ENCODE measurements around the gene CCDC201.

CCDC201 gene

DNA sequence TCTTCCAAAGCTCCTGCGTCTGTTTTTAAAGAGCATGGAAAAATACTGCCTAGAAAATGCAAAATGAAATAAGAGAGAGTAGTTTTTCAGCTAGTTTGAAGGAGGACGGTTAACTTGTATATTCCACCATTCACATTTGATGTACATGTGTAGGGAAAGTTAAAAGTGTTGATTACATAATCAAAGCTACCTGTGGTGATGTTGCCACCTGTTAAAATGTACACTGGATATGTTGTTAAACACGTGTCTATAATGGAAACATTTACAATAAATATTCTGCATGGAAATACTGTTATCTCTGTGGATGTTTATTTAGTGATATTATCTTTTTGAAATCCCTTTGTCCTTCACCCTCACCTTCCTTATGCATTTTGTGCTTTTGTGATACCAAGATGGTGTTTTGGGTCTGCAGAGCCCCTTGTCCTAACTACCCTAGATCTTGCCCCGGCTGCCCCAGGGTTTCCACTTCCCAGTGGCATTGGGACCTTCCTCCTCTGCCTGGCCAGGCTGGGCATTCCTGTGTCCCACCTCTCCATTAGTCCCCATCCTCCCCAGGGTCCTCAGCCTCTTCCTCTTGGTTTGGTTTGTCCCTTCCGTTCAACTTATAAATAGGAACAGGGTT is 20.6 kb upstream of the CCDC201 start:
- no peak for DNase-seq (ENCODE audit: low read depth, low spot score)

DNA sequence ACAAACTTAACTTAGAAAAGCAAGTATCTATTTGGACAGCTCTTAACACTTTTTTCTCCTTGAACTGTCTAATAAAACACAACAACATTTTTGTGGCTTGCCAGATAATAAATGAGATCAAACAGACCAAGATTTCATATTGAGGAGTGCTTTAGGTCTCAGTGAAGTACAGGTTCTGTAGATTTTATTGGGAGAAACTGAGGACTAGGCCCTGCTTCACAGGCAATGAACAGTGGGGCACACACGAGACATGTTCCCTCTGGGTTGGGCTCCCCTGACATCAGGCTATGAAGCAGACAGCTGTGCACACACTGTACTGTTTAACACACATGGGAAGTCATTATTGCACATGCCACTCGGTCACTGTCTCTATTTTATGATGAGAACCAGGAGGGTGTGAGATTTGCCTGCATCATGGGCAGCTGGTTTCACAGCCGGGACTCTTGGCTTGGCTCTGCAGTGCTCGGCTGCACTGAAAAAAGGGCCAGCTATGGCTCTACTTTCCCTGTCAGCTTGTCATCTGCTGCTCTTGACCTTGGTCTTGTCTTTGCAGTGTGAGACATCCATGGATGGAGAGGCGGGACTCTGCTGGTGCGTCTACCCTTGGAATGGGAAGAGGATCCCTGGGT is 19.6 kb upstream of the CCDC201 start:
- DNase-seq (ENCODE audit: low read depth, low spot score), result no peak

DNA sequence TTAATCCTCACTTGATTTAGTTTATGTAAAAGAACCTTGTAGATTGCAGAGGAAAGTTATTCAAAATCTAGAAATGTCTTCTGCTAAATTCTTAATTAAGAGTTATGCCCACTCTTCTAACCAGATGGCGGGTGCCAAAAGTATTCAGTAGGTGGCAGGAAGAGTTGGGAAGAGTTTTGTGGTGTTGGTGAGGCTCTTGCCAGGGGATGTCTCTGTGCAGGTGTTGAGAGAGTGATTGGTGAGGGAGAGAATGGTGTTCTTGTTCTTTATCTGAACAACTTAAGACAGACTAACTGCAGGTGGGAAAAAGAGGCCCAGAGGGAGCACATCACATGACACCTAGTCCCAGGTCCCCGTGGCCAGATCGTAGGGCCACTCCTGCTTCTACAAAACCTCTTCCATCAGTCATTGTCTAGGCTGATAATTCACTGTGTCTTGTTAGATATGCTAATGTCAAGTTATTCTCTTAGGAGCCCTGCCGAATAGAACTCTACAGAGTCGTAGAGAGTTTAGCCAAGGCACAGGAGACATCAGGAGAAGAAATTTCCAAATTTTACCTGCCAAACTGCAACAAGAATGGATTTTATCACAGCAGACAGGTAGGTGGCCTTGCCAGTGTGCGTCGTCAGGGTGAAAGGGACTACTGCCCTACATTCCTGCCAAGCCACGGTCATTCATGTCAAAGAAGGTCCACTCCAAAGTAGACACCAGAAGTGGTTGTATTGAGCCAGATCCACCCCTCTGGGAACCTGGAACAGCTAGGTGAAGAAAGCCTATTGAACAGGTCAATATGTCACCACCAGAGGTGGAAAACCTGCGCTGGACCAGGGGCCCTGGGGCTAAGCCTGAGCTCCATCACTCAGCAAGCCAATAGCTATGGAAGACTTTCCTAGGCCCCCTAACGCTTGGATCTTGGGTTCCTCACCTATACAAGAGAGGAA is 18.9 kb upstream of the CCDC201 start:
- DNase-seq (ENCODE audit: low read depth, low spot score), result no peak

DNA sequence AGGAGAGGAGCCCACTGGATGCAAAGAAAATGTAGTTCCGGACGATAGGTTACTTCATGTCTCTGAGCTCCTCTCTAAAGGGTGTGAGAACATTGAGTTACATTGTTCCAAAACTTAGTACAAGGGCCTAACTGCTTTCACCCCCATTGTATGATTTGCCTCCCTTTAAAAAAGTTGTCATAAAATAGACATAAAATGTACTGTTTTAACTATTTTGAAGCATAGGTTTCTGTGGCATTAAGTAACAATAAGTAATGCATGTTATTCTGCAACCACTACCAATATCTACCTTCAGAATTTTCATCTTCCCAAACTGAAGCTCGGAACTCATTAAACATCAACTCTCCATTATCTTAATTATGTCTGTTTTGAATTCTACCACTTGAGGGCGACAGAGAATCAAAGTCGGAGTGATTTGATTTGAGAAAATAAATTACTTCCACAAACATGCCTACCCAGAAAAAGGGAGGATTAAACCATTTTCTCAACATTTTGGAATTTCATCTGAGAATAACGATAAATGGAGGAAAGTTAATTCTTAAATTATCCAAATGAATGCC is 18.1 kb upstream of the CCDC201 start:
- peak; percentile 65 for DNase-seq (ENCODE audit: low read depth, low spot score)

DNA sequence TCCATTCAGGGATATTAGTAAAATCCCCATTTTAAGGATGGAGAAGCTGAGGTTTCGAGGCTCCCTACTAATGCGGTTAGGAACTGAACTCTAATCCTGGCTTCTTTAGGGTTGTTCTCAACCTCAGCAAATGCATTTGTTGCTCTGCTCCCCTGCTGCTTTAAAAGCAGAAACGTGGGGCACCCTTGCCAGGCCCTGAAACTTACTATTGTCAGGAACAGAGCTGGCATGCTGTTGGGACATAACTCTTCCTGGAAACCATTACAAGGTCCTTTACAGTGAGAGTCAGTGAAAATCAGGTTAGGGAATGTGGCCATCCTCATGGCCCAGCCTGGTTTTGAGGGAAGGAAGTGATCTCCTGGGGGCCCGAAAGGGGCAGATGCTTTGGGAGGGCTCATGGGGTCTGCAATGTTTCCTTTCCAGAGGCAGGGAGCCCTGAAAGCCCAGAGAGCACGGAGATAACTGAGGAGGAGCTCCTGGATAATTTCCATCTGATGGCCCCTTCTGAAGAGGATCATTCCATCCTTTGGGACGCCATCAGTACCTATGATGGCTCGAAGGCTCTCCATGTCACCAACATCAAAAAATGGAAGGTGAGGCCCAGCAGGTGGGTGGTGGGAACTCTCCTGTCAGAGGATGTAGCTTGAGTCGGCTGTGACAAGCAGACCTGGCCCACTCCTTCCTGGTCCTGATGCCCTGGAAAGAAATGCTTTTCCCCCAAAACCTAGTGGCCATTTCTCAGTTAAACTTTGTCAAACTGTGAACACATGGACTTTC is 17.4 kb upstream of the CCDC201 start:
- no peak for DNase-seq (ENCODE audit: low read depth, low spot score)

DNA sequence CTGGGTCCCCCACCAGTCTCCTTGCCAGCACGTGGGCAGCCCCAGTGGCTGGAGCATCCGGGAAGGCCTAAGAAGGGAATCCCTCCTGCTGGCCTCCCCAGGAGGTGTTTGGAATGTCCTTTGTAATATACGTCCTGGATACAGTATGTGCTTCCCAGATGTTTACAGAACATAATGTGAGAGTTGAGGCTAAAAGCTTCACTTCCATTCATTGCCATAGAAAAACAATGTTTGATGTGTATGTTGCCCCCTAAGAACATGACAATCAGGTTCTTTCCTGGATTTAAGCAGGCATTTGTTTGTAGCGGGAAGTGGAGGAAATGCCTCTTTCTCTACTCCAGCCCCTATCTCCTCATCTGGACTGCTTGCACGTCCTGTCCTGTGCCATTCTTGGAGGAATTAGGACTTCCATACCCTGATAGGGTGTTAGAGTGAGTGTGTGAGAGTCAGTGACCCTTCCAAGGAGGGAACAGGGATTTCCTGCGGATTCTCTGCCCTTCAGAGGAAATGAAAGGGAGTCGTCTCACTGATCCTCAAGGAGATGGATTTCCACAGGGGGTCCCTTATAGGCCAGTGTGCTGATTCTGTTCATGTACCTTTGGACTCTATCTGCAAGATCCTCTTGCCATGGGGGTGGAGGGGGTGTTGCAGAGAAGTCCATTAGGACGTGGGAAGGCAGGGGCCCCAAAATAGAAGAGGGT is 16.6 kb upstream of the CCDC201 start:
- no peak for DNase-seq (ENCODE audit: low read depth, low spot score)

DNA sequence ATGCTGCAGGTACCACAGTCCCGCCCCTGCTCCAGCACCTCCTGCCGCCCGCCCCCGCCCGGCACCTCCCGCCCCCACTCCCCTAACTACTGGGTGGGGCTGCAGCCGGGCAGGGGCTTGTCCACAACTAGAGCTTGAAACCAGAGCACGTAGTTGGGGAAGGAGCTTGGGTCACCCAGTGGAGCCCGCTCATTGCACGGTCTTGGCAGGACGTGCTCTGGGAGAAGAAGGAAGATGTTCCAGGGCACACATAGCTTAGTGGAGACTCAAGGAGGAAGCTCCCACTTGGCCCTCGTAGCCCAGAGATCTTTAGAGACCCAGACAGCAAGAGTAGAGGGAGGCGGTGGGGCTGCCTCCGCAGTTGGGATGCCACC is 16.1 kb upstream of the CCDC201 start:
- DNase-seq (ENCODE audit: low read depth, low spot score), result no peak

DNA sequence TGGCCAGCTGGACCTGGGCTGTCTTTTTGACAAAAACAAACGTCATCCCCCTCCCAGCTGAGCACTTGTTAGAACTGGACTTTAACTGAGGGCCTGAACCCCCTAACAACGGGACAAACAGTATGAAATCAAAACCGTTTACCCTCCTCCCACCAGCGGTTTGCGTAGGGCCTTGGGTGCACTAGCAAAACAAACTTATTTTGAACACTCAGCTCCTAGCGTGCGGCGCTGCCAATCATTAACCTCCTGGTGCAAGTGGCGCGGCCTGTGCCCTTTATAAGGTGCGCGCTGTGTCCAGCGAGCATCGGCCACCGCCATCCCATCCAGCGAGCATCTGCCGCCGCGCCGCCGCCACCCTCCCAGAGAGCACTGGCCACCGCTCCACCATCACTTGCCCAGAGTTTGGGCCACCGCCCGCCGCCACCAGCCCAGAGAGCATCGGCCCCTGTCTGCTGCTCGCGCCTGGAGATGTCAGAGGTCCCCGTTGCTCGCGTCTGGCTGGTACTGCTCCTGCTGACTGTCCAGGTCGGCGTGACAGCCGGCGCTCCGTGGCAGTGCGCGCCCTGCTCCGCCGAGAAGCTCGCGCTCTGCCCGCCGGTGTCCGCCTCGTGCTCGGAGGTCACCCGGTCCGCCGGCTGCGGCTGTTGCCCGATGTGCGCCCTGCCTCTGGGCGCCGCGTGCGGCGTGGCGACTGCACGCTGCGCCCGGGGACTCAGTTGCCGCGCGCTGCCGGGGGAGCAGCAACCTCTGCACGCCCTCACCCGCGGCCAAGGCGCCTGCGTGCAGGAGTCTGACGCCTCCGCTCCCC is 15.5 kb upstream of the CCDC201 start, which contains the start of gene IGFBP1:
TSS of gene IGFBP1 (plus strand) at position 304 of the 808 bp plus-strand sequence. CDS start at position 469, 165 bp downstream.
- peak; percentile 60 for DNase-seq (ENCODE audit: low read depth, low spot score)

DNA sequence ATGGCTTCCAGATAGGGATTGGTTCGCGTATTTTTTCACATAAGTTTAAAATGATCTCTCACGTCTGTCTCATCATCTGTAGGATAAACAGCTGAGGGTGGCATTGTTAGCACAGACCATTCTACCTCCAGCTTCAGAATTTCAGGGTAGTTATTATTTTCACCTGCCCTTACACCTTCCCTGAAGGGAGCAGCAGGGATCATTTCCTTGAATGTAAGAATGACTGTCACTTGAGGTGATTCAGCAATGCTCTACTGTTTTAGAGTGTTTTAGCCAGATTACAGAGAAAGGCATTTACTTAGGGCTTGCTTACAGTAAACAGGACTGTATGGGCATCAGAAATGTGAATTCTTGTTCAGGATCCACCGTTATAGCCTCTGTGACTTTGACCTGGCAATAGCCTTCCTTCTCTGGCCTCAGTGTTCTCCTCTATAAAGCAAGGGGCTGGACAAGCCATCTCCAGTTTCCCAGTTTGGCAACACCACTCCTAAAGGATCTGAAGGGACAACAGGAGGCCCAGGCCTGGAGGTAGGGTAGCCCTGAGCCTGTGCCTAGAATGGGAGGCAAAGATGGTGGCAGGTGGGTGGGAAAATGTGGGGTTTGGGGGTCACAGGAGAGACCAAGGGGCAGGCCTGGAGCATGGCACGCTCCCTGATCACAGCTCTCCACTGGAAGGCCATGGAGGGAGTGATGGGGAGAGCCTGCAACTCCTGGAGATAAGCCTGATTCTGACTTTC is 14.2 kb upstream of the CCDC201 start:
- no peak for DNase-seq (ENCODE audit: low read depth, low spot score)

DNA sequence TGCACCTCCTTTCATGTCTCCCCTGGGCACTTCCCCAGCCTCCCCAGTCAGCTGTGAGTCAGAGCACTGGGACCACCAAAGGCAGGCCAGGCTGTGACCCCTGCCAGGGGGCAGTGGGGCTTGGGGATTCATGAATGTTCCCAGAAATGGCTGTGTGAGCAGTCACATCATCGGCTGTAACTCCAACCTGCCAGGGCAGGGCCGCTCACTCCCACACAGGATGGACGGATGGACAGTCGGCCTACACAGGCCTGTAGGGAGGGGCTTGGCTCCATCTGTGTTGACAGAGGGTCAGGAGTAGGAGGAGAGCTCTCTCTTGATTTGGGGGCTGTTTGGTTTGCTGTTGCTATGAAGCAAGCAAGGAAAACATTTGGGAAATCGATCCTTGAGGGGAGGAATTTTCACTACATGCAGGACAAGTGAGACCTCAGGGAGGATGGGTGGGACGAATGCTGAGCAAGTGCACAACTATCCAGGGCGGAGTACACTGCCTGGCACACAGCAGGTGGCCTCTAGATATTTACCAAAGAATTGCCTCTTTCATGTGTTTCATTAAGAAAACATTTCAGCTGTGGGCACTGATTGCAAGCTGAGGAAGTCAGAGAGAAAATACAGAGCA is 12.5 kb upstream of the CCDC201 start:
- DNase-seq (ENCODE audit: low read depth, low spot score), result peak; percentile 37

DNA sequence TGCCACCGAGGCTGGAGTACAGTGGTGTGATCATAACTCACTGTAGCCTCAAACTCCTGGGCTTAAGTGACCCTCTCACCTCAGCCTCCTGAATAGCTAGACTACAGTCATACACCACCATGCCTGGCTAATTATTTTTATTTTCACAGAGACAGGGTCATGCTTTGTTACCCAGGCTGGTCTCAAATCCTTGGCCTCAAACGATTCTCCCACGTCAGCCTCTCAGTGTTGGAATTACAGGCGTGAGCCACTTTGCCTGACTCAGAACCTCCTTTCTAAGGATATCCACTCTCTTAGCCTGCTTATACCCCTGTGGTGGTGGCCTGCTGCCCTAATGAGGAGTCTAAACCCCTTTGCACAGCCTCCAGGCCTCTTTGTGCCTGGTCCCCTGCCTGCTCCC is 11.3 kb upstream of the CCDC201 start:
- no peak for DNase-seq (ENCODE audit: low read depth, low spot score)

DNA sequence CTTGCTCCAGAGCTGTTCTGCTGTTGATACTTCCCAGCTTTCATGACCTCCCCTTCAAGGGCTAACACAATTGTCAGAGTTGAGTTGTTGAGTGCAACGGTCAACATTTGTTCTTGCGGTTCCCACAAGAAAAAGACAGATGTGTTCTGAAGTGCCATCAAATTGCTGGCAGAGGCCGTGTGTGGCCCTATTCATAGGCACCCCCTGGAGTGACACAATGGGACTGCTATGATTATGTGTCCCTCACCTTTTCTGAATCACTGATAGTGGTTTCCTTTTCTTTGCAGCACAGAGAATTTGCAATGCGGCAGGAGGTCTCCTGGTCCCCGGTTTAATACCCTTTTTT is 9.6 kb upstream of the CCDC201 start:
- no peak for DNase-seq (ENCODE audit: low read depth, low spot score)

DNA sequence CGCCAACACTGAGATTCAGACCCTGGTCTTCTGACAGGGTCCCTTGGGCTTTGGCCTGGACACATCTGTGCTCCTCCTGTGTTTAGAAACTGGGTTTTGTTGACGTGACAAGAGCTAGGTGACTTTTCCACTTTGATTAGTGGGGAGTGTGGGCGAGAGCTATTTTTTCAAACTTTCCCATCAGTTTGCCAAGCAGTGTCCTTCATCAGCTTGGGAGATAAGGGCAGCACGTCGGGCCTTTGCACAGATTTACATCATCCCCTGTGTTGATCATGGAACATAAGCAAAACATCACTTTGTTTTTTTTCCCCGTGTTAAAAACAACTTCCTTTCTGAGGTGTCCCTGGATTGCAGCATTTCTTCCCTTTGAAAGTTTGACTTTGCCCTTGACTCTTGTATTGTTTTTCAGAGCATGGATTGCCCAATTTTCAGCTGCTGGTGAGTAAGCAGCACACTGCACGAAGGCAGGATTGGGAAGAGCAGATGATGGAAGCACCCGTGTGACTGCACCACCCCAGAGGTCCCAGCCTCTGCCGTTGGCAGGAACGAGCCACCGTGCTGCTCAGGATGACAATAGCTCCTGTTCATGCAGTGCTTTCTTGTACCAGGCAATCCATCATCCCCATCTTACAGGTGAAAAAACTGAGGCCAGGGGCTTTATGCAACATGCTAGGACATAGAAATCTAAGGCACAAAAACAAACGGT is 9.0 kb upstream of the CCDC201 start:
- no peak for DNase-seq (ENCODE audit: low read depth, low spot score)

DNA sequence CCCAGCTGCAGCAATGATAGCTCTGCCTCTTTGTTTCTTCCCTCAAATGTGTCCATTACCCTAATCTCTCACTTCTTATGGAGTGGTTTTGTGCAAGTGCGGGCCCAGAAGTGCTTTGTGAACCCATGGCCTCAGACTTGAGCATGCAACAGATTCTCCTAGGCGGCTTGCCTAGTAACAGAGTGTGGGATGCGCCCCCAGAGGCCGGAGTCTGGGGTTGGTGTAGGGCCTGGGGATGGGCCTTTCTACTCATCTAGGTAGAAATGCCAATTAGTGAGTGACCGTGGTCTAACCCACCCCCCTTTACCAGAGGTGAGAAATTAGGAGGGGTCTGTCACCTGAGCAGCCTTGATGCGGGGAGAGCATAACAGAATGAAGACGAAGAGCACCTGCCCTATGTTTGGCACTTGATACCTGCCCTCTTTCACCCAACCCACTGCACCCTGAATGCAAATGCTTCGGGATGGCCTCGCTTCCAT is 8.4 kb upstream of the CCDC201 start:
- DNase-seq (ENCODE audit: low read depth, low spot score), result no peak

DNA sequence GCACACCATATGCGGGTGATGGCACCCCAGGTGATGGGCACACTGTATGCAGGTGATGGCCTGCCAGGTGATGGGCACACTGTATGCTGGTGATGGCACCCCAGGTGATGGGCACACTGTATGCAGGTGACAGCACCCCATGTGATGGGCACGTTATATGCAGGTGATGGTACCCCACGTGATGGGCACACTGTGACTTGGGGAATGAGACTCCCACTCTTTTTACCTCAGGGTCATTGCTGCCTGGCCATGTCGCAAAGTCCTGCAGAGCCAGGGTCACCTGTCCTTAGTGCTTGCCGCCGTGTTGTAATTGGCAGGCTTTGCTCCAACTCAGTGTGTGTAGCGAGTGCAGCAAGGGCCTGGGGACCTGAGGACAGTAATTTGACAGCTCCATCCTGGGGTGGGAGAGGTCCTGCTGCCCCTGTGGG is 7.6 kb upstream of the CCDC201 start:
- DNase-seq (ENCODE audit: low read depth, low spot score), result no peak

DNA sequence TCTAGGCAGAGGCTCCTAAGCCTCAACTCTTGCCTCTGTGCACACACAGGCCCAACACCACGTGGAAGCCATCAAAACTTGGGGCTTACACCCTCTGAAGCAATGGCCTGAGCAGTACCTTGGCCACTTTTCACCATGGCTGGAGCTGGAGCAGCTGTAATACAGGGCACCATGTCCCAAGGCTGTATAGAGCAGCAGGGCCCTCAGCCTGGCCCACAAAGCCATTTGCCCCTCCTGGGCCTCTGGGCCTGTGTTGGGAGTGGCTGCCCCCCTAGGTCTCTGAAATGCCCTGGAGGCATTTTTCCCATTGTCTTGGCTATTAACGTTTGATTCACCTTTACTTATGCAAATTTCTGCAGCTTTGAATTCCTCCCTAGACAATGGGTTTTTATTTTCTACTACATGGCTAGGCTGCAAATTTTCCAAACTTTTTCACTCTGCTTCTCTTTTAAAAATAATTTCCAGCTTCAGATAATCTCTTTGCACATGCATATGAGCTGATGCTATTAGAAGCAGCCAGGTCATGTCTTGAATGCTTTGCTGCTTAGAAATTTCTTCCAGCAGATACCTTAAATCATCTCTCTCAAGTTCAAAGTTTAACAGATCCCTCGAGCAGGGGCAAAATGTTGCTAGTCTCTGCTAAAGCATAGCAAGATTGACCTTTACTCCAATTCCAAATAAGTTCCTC is 5.7 kb upstream of the CCDC201 start:
- DNase-seq (ENCODE audit: low read depth, low spot score), result no peak

DNA sequence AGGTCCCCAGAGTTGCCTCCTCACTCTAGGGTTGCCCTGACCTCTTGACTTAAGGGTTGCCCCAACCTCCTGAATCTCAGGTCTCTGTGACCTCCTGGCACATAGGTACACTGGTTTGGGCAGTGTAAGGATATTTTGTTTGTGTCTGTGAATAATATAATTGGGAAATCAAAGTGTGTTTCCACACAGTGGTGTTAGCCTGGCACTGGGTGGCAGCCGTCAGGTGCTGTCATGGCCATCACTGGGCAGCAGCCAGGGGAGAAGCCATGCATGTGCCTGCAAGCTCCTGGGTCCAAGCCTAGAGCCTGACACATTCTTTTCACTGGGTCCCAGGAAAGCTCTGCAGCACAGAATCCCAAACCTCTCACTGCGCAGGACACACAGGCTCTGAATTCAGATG is 3.6 kb upstream of the CCDC201 start:
- DNase-seq (ENCODE audit: low read depth, low spot score), result no peak
